Suprapubic skin (tissue), 4 donors: ENCODE results near the gene ARHGAP29.

Experiments used
- CTCF ChIP-seq, 2 donors: fragments of 200-600 bp in 1 of 2; fragments of 450-650 bp in 1 of 2; sonication (generic) in 1 of 2; IDR thresholded peaks; one replicate each; pipeline ENCODE4 v1.5.1; 2016 to 2019; ENCODE audit warnings: antibody characterized with exemption in 2 of 2, mild to moderate bottlenecking in 1 of 2, moderate library complexity in 1 of 2
- POLR2A ChIP-seq, 2 donors: fragments of 450-650 bp; IDR thresholded peaks; one replicate each; pipeline ENCODE4 v1.6.1; 2017; ENCODE audit warnings: antibody characterized with exemption in 2 of 2, mild to moderate bottlenecking in 2 of 2, moderate library complexity in 2 of 2
- POLR2AphosphoS5 ChIP-seq, 3 donors: sonication (generic); formaldehyde crosslinking; IDR thresholded peaks; one replicate each; pipeline ENCODE4 v1.6.1; 2017; ENCODE audit warnings: antibody characterized with exemption in 3 of 3

- no peak for TF ChIP-seq CTCF (IDR thresholded peaks at IDR 0.05)
- TF ChIP-seq POLR2A (IDR thresholded peaks at IDR 0.05), result no peak
- TF ChIP-seq POLR2AphosphoS5 (IDR thresholded peaks at IDR 0.05), result no peak
These were observed 35.1 kb downstream of the ARHGAP29 start for GRCh38 chr1:94202241-94202640.
